Subcutaneous adipose tissue (tissue), 4 donors: ENCODE data around the gene PTPRN2. TPM values are rescaled to one million over a fixed set of nuclear protein-coding genes. Genes with fewer than 3 reads are reported as not detected.

Experiments
- CTCF ChIP-seq: fragments of 450-650 bp; IDR thresholded peaks from one replicate; pipeline ENCODE4 v1.5.1; 2016; ENCODE audit warnings: low read depth, mild to moderate bottlenecking, control low read depth, antibody characterized with exemption, moderate library complexity
- total RNA-seq, 4 donors: library from RNA; depleted of rRNA; stranded (reverse); fragments of >200 nt; gene quantifications; one replicate each; pipeline ENCODE4 v1.1.0, GENCODE V29; 2016

Gene PTPRN2
- total RNA-seq, 4 donors from 2014 or later = 2.0 to 4.6 (median 3.7) TPM

GRCh38 chr7:158067219-158067930 lies 520.2 kb downstream of the PTPRN2 start:
- TF ChIP-seq CTCF = no peak

GRCh38 chr7:158066085-158066484 lies 521.5 kb downstream of the PTPRN2 start:
- no peak for TF ChIP-seq CTCF

- TF ChIP-seq CTCF = no peak
Observed at GRCh38 chr7:158065340-158065739, 522.3 kb downstream of the PTPRN2 start.

GRCh38 chr7:158064631-158065030 lies 523.0 kb downstream of the PTPRN2 start:
- no peak for TF ChIP-seq CTCF

GRCh38 chr7:158063850-158064610 lies 523.6 kb downstream of the PTPRN2 start:
- no peak for TF ChIP-seq CTCF

- TF ChIP-seq CTCF = no peak
Observed at GRCh38 chr7:158062661-158063060, 525.0 kb downstream of the PTPRN2 start.

- TF ChIP-seq CTCF = no peak
Observed at GRCh38 chr7:158061884-158062656, 525.6 kb downstream of the PTPRN2 start.
